H1 (cell line): ENCODE data around the gene KLHL40.

ENCODE experiments used
- BCL11A ChIP-seq, 2 experiments: IDR thresholded peaks; one replicate each; pipeline ENCODE4 v1.6.1; 2011; ENCODE audit warnings: low read depth in 2 of 2, low read length in 2 of 2, mild to moderate bottlenecking in 2 of 2
- EZH2 ChIP-seq: fragments of 200-600 bp; sonication (generic); IDR thresholded peaks from 2 replicates; pipeline ENCODE4 v1.7.1; 2012; ENCODE audit warnings: low read depth, mild to moderate bottlenecking, moderate library complexity, low read length, inconsistent platforms; ENCODE audit not compliant: severe bottlenecking
- GABPA ChIP-seq: IDR thresholded peaks from 2 replicates; pipeline ENCODE4 v1.6.1; 2011; ENCODE audit warnings: mild to moderate bottlenecking, low read length, moderate library complexity, borderline replicate concordance; ENCODE audit not compliant: insufficient read depth
- JUND ChIP-seq: IDR thresholded peaks from 2 replicates; pipeline ENCODE4 v1.6.1; 2011; ENCODE audit warnings: mild to moderate bottlenecking, improper control_type of control experiment, low read length
- KDM5A ChIP-seq: fragments of 200-600 bp; IDR thresholded peaks from 2 replicates; pipeline ENCODE4 v1.7.1; 2012; ENCODE audit warnings: mild to moderate bottlenecking, low read length, inconsistent platforms, mixed read lengths
- POLR2A ChIP-seq, 2 experiments: IDR thresholded peaks; 1 replicate in 1 of 2; 2 replicates in 1 of 2; pipeline ENCODE4 v1.6.1; 2011; ENCODE audit warnings: low read depth in 2 of 2, low read length in 2 of 2, mild to moderate bottlenecking in 2 of 2; ENCODE audit errors: control extremely low read depth in 1 of 2
- RAD21 ChIP-seq, 2 experiments: IDR thresholded peaks in 1 of 2; conservative IDR thresholded peaks in 1 of 2; 2 replicates each; pipeline ENCODE4 v1.6.1; 2011; ENCODE audit warnings: low read depth in 2 of 2, low read length in 2 of 2, improper control_type of control experiment in 1 of 2, inconsistent platforms in 1 of 2, mild to moderate bottlenecking in 1 of 2, moderate library complexity in 1 of 2
- RNF2 ChIP-seq: fragments of 200-900, 300-1000 bp; sonication (generic); IDR thresholded peaks from 2 replicates; pipeline ENCODE4 v1.7.1; 2016; ENCODE audit warnings: borderline replicate concordance, low read depth, mild to moderate bottlenecking, antibody characterized with exemption, low read length; ENCODE audit not compliant: poor library complexity, severe bottlenecking; ENCODE audit errors: missing control alignments
- TAF1 ChIP-seq: IDR thresholded peaks from 2 replicates; pipeline ENCODE4 v1.6.1; 2011; ENCODE audit warnings: mild to moderate bottlenecking, low read depth, low read length
- TF ChIP-seq, protein P1 (sequence below): IDR thresholded peaks from 2 replicates; pipeline ENCODE4 v1.6.1; 2012; ENCODE audit warnings: inconsistent platforms
- TF ChIP-seq, protein P2 (sequence below), 3 experiments: IDR thresholded peaks; 1 replicate in 2 of 3; 2 replicates in 1 of 3; pipeline versions ENCODE4 v1.5.1 to v1.6.1; 2011; ENCODE audit warnings: low read length in 3 of 3, mild to moderate bottlenecking in 3 of 3, inconsistent platforms in 2 of 3, low read depth in 1 of 3, moderate library complexity in 1 of 3; ENCODE audit not compliant: insufficient read depth in 1 of 3; ENCODE audit errors: control extremely low read depth in 1 of 3

GRCh38 chr3:42678447-42678846 is 6.9 kb upstream of the KLHL40 start:
- no peak for TF ChIP-seq RNF2
- no peak for TF ChIP-seq BCL11A (IDR thresholded peaks at IDR 0.05; ENCODE audit: low read depth in 2 of 2, low read length in 2 of 2)
- TF ChIP-seq KDM5A, result no peak
- no peak for TF ChIP-seq JUND
- TF ChIP-seq, protein P1, sequence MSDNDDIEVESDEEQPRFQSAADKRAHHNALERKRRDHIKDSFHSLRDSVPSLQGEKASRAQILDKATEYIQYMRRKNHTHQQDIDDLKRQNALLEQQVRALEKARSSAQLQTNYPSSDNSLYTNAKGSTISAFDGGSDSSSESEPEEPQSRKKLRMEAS, result no peak
- TF ChIP-seq, protein P2, sequence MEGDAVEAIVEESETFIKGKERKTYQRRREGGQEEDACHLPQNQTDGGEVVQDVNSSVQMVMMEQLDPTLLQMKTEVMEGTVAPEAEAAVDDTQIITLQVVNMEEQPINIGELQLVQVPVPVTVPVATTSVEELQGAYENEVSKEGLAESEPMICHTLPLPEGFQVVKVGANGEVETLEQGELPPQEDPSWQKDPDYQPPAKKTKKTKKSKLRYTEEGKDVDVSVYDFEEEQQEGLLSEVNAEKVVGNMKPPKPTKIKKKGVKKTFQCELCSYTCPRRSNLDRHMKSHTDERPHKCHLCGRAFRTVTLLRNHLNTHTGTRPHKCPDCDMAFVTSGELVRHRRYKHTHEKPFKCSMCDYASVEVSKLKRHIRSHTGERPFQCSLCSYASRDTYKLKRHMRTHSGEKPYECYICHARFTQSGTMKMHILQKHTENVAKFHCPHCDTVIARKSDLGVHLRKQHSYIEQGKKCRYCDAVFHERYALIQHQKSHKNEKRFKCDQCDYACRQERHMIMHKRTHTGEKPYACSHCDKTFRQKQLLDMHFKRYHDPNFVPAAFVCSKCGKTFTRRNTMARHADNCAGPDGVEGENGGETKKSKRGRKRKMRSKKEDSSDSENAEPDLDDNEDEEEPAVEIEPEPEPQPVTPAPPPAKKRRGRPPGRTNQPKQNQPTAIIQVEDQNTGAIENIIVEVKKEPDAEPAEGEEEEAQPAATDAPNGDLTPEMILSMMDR (IDR thresholded peaks at IDR 0.05; ENCODE audit: control extremely low read depth in 1 of 3, insufficient read depth in 1 of 3, low read depth in 1 of 3, low read length in 3 of 3), result no peak
- no peak for TF ChIP-seq POLR2A (IDR thresholded peaks at IDR 0.05; ENCODE audit: control extremely low read depth in 1 of 2, low read depth in 2 of 2, low read length in 2 of 2)
- no peak for TF ChIP-seq GABPA
- TF ChIP-seq RAD21 (IDR thresholded peaks at IDR 0.05 in 1 of 2, conservative IDR thresholded peaks at IDR 0.05 in 1 of 2; ENCODE audit: low read depth in 2 of 2, low read length in 2 of 2), result no peak
- TF ChIP-seq EZH2, result no peak
- TF ChIP-seq TAF1, result no peak
